ENCODE measurements around the gene SRM.
A peak's percentile ranks its signal among the peaks of the same experiment; 100 is the strongest.
"Not testable (repeated sequence)": the region's sequence is repeated elsewhere in the genome, so short reads cannot be mapped to it uniquely, and the experiment has no call there.

Gene SRM

DNA sequence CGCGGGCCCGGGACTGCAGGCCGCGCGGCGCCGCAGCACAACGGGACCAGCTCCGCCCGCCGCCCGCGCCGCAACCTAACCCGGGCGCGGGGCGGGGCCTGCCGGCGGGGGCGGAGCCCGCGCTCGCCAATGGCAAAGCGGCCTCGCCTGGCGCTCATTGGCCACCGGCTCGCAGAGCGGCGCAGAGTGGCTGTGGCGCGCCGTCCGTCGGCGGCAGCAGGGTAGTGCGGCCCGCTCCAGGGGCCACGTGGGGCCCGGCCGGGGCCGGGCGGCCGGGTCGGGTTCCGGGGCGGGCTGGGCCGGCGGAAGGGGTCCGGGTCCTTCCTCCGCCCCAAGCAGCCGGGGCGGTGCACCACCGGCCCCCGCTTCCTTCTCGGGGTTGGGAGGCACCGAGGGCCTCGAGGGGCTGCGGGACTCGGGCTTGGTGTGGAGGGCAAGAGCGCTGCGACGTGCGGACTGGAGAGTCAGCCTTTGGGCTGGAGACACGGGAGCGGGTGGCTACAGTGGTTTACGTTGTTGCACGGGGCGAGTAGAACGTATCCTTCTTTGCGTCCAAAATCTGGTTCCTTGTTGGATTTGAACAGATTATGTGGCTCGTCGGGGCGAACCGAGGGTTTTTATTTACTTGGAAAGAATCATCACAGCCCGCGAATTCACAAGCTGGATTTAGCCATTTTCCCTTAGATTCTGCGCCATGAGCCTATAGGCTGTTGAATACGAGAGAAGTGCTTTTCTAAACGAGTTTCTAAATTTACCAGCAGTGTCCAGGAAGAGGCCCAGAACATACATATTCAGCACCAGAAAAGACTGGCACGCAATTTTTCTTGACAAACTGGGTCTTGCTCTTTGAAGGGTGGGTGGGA lies at the start of gene SRM:
TSS of gene SRM (minus strand) at position 51 of the 863 bp plus-strand sequence. CDS start 75 bp downstream, outside the sequence.
- DNase-seq (ENCODE audit: low read depth in 2 of 2), result peak; percentile 74 to 77

- DNase-seq (ENCODE audit: low read depth in 2 of 2), result no peak
Measured at GRCh38 chr1:11109047-11109760, 49.4 kb upstream of the SRM start.

DNA sequence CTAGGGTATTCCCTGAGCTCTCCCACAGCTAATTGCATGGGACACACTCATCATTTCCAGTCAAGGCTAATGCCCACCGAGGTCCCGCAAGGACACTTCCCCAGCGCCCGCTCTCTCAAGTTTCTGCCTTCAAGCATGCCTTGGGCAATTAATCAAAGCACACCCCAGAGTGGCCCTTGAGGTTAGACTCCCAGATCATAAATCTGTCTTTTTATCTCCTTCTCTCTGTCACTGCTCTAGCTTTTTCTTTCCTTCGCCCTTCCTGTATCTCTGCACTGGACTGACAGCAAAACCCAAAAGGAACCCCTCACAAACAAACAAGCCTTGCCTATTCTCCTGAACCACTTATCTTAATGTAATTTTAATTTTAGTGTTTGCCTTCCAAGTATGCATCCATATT lies 47.8 kb upstream of the SRM start:
- no peak for DNase-seq (ENCODE audit: low read depth in 2 of 2)

- no peak for DNase-seq (ENCODE audit: low read depth in 2 of 2)
Measured at GRCh38 chr1:11105586-11105985, 45.8 kb upstream of the SRM start.

DNA sequence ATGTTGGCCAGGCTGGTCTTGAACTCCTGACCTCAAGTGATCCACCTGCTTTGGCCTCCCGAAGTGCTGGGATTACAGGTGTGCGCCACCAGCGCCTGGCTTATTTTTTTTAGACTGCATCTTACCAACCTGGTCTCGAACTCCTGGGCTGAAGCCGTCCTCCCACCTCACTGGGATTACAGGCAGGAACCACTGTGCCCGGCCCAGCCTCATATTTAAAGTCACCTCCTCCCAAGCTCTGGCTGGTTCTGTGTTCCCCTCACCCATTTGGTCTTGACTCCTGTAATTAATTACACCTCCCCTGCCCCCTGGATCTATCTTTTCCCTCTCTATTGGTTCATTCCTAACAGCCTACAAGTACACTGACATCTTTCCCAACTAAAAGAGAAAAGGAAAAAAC lies 41.5 kb upstream of the SRM start:
- no peak for DNase-seq (ENCODE audit: low read depth in 2 of 2)

DNA sequence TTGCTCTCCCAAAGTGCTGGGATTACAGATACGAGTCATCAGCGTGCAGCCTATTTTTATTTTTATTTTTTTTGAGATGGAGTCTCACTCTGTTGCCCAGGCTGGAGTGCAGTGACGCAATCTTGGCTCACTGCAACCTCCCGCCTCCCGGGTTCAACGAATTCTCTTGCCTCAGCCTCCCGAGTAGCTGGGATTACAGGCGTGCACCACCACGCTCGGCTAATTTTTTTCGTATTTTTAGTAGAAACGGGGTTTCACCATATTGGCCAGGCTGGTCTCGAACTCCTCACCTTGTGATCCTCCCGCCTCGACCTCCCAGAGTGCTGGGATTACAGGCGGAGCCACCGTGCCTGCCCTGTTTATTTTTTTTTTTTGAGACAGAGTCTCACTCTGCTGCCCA lies 41.0 kb upstream of the SRM start:
- DNase-seq (ENCODE audit: low read depth in 2 of 2), result not testable (repeated sequence)

DNA sequence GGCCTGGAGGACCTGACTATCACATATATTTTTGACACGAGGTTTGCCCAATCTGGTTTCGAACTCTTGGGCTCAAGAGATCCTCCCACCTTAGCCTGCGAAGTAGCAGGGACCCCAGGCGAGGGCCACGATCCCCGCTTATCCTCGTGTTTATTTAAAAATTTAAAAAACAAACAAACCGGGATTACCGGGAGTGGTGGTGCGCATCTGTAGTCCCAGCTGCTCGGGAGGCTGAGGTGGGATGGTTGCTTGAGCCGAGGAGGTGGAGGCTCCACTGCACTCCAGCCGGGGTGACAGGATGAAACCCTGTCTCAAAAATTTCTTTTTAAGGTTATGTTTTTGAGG lies 40.3 kb upstream of the SRM start:
- DNase-seq (ENCODE audit: low read depth in 2 of 2), result no peak

DNA sequence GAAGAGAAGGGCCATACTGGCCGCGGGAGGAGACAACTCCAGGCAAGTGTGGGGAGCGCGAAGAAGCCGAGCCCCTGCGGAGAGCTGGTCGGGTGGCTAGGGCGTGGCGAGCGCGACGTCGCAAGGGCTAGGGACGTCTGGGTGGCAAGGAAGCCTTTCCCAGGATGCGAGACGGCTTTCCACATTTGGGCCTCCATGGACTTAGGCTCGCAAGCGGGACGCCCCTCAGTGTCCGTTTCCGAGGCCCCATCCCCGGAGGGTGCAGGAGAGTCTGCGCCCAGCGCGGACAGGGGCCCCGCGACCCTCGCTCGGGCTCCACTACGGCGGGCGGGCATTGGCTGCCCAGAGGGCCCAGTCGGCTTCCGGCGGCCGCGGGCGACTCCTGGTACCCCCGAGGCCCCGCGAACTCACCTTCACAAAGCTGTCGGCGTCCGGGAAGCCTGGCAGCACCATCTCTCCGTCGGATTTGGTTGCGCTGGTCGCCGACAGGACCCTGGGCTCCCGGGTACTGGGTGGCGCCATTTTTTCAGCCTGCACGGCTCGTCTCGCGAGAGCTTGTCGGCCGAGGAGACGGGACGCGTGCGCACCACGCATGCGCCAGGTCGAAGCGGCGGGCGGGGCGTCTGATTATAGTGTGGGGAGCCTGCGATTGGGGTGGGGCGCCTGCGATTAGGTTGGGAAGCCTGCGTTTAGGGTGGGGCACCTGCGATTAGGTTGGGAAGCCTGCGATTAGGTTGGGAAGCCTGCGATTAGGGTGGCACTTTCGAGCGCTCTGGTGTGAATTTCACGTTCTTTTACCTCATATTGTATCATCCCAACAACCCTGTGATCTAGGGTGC lies 39.7 kb upstream of the SRM start, which contains the start of gene EXOSC10:
TSS of gene EXOSC10 (minus strand) at position 560 of the 839 bp plus-strand sequence. CDS start at position 522, 38 bp downstream.
- DNase-seq (ENCODE audit: low read depth in 2 of 2), result peak; percentile 91 to 94

- DNase-seq (ENCODE audit: low read depth in 2 of 2), result no peak
Measured at GRCh38 chr1:11098931-11099309, 39.1 kb upstream of the SRM start.

- not testable (repeated sequence) for DNase-seq (ENCODE audit: low read depth in 2 of 2)
Measured at GRCh38 chr1:11083784-11084183, 24.0 kb upstream of the SRM start.

GRCh38 chr1:11080931-11081330 lies 21.1 kb upstream of the SRM start:
- no peak for DNase-seq (ENCODE audit: low read depth in 2 of 2)

DNA sequence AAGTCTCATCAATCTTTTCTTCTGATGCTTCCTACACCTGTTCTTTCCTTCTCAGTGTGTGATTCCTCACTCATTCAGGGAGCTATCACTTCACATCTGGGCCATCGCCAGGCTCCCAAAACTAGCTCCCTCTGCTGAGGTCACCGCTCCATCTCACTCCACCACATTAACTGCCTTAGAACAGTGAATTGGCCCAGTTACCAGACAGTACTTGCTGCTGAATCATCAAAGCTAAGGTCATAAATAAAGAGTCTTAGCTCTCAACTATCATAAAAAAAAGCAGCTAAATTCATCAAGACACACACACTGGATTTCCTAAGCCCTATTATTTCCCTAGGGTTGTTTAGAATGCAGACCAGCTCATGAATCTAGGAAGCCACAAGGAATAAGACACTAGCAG lies 18.8 kb upstream of the SRM start:
- DNase-seq (ENCODE audit: low read depth in 2 of 2), result no peak

DNA sequence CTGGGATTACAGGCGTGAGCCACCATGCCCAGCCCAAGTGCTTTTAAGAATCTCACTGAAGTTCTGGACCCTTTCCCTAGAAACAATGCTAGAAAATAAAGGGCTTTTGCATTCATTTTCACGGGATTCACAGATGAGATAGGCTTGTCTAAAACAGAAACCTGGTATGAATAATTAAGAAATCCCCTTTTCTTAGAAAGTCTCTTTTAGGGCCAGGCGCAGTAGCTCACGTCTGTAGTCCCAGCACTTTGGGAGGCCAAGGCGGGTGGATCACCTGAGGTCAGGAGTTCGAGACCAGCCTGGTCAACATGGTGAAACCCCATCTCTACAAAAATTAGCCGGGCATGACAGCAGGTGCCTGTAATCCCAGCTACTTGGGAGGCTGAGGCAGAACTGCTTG lies 13.6 kb upstream of the SRM start:
- DNase-seq (ENCODE audit: low read depth in 2 of 2), result not testable (repeated sequence)

GRCh38 chr1:11072216-11072917 lies 12.5 kb upstream of the SRM start:
- no peak for DNase-seq (ENCODE audit: low read depth in 2 of 2)

GRCh38 chr1:11071463-11072215 lies 11.8 kb upstream of the SRM start:
- no peak for DNase-seq (ENCODE audit: low read depth in 2 of 2)

- no peak for DNase-seq (ENCODE audit: low read depth in 2 of 2)
Measured at GRCh38 chr1:11070876-11071275, 11.1 kb upstream of the SRM start.

DNA sequence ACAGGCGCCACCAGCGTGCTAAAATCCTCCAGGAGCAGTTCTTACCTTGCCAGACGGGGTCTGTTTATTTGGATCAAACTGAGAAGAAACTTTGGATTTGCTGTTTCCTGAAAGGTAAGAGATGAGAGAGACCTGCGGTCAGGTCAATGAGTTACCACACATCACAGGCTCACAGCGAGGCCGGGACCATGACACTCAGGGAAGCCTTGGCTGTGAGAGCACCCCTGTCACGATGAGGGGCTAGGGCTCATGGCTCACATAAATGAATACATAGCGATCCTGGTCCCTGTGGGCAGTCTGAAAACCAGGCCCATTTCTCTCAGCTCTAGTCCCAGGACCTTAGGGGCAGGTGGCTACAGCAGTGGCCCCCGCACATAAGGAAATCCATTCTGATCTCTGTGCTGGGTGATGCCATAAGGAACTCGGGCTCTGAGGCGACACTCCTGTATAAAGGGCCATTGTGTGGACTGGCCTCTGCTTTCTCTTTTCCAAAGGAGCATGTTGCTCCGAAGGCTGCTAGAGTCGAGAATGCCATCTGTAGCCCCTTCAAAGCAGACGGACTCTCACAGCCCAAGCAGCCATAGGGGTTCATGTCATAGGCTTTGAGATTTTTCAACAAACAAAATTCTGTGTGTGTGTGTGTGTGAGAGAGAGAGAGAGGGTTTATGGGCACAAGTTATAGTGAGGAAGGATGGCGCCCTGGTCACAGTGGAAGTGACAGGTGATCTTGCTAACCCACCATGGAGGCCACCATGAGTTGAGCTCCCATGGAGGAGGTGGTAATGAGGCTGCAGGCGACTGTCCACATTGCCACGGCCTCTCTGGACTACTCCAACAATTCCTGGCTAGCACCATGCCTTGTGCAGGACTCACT lies 9.0 kb upstream of the SRM start:
- no peak for DNase-seq (ENCODE audit: low read depth in 2 of 2)

GRCh38 chr1:11067716-11068599 lies 8.1 kb upstream of the SRM start:
- DNase-seq (ENCODE audit: low read depth in 2 of 2), result no peak

DNA sequence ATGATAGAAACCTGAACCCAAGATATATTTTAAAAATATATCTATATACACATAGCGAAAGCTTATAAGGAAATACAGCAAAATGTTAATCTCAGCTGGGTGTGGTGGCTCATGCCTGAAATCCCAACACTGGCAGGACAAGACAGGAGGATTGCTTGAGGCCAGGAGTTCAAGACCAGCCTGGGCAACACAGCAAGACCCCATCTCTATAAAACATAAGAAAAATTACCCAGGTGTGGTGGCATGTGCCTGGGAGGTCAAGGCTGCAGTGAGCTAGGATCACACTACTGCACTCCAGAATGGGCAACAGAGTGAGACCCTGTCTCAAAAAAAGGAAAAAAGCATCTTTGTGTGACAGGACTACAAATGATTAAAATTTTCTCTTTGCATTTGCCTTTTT lies 6.0 kb upstream of the SRM start:
- no peak for DNase-seq (ENCODE audit: low read depth in 2 of 2)

Data from stimulated activated CD8-positive, alpha-beta memory T cell treated with anti-CD3 and anti-CD28 coated beads, Interleukin-7, amount 100 ng/mL, for 1 hour (primary cell).